Measurements from ENCODE around the gene CHRNA1. TPM values are rescaled to one million over a fixed set of nuclear protein-coding genes. Genes with fewer than 3 reads are reported as not detected.

CHRNA1 gene
- total and polyA plus RNA-seq, 2 experiments from 2014 or later, result not detected

DNA sequence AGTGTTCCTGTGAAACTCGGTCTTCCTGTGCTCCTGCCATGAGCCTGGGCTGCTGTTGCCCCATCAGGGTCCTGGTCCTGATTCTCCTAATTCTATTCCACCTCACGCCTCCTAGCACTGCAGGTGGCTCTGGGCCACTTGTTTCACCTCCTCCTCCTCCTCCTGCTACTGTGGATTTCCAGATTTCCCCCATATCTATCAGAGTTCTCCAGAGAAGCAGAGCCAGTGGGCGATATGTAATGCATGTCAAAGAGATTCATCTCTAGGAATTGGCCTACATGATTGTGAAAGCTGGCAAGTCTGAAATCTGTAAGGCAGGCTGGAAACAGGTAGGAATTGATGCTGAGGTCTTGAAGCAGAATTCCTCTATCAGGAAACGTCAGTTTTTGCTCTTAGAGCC is 45.3 kb downstream of the CHRNA1 start:
- H3K9me3 Mint-ChIP-seq, result peaks cover 4% of the 10 kb centered on the region; the same call in 2 of the 3 replicates
- H4K20me1 ChIP-seq (replicated peaks; ENCODE audit: insufficient read depth), result no peaks in the 10 kb centered on the region
- no peak overlapping the region for H2AFZ ChIP-seq
- no peak overlapping the region for H3K4me2 ChIP-seq
- H3K79me2 ChIP-seq (replicated peaks; ENCODE audit: insufficient read depth), result no peaks in the 10 kb centered on the region
- H3K27ac Mint-ChIP-seq, result no peak overlapping the region
- no peaks in the 10 kb centered on the region for H3K27me3 ChIP-seq (ENCODE audit: insufficient read depth)
- H3K4me3 ChIP-seq, result no peak overlapping the region
- H3F3A ChIP-seq (replicated peaks; ENCODE audit: low read depth), result no peaks in the 10 kb centered on the region
- H3K27ac ChIP-seq (ENCODE audit: low read depth), result no peak overlapping the region
- TF ChIP-seq, protein P1, sequence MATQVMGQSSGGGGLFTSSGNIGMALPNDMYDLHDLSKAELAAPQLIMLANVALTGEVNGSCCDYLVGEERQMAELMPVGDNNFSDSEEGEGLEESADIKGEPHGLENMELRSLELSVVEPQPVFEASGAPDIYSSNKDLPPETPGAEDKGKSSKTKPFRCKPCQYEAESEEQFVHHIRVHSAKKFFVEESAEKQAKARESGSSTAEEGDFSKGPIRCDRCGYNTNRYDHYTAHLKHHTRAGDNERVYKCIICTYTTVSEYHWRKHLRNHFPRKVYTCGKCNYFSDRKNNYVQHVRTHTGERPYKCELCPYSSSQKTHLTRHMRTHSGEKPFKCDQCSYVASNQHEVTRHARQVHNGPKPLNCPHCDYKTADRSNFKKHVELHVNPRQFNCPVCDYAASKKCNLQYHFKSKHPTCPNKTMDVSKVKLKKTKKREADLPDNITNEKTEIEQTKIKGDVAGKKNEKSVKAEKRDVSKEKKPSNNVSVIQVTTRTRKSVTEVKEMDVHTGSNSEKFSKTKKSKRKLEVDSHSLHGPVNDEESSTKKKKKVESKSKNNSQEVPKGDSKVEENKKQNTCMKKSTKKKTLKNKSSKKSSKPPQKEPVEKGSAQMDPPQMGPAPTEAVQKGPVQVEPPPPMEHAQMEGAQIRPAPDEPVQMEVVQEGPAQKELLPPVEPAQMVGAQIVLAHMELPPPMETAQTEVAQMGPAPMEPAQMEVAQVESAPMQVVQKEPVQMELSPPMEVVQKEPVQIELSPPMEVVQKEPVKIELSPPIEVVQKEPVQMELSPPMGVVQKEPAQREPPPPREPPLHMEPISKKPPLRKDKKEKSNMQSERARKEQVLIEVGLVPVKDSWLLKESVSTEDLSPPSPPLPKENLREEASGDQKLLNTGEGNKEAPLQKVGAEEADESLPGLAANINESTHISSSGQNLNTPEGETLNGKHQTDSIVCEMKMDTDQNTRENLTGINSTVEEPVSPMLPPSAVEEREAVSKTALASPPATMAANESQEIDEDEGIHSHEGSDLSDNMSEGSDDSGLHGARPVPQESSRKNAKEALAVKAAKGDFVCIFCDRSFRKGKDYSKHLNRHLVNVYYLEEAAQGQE (IDR thresholded peaks at IDR 0.05; ENCODE audit: unreplicated experiment), result no peak
- no peak for TF ChIP-seq POLR2AphosphoS5 (IDR thresholded peaks at IDR 0.05; ENCODE audit: low read depth)
- TF ChIP-seq ZNF114 (CRISPR knock-in tag; IDR thresholded peaks at IDR 0.05), result no peak
- no peak for TF ChIP-seq ZNF331 (CRISPR knock-in tag; IDR thresholded peaks at IDR 0.05; ENCODE audit: low read depth)
- TF ChIP-seq, protein P2, sequence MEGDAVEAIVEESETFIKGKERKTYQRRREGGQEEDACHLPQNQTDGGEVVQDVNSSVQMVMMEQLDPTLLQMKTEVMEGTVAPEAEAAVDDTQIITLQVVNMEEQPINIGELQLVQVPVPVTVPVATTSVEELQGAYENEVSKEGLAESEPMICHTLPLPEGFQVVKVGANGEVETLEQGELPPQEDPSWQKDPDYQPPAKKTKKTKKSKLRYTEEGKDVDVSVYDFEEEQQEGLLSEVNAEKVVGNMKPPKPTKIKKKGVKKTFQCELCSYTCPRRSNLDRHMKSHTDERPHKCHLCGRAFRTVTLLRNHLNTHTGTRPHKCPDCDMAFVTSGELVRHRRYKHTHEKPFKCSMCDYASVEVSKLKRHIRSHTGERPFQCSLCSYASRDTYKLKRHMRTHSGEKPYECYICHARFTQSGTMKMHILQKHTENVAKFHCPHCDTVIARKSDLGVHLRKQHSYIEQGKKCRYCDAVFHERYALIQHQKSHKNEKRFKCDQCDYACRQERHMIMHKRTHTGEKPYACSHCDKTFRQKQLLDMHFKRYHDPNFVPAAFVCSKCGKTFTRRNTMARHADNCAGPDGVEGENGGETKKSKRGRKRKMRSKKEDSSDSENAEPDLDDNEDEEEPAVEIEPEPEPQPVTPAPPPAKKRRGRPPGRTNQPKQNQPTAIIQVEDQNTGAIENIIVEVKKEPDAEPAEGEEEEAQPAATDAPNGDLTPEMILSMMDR (conservative IDR thresholded peaks at IDR 0.05; ENCODE audit: low read depth in 2 of 2), result no peak
- TF ChIP-seq EZH2 (IDR thresholded peaks at IDR 0.05; ENCODE audit: low read depth, unreplicated experiment), result no peak
- TF ChIP-seq EZH2phosphoT487 (IDR thresholded peaks at IDR 0.05; ENCODE audit: unreplicated experiment), result no peak
- TF ChIP-seq CREB1 (CRISPR knock-in tag; IDR thresholded peaks at IDR 0.05; ENCODE audit: low read depth), result no peak
- no peak for TF ChIP-seq STAT1 (IDR thresholded peaks at IDR 0.05; ENCODE audit: unreplicated experiment)
- TF ChIP-seq, protein P3, sequence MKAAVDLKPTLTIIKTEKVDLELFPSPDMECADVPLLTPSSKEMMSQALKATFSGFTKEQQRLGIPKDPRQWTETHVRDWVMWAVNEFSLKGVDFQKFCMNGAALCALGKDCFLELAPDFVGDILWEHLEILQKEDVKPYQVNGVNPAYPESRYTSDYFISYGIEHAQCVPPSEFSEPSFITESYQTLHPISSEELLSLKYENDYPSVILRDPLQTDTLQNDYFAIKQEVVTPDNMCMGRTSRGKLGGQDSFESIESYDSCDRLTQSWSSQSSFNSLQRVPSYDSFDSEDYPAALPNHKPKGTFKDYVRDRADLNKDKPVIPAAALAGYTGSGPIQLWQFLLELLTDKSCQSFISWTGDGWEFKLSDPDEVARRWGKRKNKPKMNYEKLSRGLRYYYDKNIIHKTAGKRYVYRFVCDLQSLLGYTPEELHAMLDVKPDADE (IDR thresholded peaks at IDR 0.05), result no peak
- TF ChIP-seq, protein P4, sequence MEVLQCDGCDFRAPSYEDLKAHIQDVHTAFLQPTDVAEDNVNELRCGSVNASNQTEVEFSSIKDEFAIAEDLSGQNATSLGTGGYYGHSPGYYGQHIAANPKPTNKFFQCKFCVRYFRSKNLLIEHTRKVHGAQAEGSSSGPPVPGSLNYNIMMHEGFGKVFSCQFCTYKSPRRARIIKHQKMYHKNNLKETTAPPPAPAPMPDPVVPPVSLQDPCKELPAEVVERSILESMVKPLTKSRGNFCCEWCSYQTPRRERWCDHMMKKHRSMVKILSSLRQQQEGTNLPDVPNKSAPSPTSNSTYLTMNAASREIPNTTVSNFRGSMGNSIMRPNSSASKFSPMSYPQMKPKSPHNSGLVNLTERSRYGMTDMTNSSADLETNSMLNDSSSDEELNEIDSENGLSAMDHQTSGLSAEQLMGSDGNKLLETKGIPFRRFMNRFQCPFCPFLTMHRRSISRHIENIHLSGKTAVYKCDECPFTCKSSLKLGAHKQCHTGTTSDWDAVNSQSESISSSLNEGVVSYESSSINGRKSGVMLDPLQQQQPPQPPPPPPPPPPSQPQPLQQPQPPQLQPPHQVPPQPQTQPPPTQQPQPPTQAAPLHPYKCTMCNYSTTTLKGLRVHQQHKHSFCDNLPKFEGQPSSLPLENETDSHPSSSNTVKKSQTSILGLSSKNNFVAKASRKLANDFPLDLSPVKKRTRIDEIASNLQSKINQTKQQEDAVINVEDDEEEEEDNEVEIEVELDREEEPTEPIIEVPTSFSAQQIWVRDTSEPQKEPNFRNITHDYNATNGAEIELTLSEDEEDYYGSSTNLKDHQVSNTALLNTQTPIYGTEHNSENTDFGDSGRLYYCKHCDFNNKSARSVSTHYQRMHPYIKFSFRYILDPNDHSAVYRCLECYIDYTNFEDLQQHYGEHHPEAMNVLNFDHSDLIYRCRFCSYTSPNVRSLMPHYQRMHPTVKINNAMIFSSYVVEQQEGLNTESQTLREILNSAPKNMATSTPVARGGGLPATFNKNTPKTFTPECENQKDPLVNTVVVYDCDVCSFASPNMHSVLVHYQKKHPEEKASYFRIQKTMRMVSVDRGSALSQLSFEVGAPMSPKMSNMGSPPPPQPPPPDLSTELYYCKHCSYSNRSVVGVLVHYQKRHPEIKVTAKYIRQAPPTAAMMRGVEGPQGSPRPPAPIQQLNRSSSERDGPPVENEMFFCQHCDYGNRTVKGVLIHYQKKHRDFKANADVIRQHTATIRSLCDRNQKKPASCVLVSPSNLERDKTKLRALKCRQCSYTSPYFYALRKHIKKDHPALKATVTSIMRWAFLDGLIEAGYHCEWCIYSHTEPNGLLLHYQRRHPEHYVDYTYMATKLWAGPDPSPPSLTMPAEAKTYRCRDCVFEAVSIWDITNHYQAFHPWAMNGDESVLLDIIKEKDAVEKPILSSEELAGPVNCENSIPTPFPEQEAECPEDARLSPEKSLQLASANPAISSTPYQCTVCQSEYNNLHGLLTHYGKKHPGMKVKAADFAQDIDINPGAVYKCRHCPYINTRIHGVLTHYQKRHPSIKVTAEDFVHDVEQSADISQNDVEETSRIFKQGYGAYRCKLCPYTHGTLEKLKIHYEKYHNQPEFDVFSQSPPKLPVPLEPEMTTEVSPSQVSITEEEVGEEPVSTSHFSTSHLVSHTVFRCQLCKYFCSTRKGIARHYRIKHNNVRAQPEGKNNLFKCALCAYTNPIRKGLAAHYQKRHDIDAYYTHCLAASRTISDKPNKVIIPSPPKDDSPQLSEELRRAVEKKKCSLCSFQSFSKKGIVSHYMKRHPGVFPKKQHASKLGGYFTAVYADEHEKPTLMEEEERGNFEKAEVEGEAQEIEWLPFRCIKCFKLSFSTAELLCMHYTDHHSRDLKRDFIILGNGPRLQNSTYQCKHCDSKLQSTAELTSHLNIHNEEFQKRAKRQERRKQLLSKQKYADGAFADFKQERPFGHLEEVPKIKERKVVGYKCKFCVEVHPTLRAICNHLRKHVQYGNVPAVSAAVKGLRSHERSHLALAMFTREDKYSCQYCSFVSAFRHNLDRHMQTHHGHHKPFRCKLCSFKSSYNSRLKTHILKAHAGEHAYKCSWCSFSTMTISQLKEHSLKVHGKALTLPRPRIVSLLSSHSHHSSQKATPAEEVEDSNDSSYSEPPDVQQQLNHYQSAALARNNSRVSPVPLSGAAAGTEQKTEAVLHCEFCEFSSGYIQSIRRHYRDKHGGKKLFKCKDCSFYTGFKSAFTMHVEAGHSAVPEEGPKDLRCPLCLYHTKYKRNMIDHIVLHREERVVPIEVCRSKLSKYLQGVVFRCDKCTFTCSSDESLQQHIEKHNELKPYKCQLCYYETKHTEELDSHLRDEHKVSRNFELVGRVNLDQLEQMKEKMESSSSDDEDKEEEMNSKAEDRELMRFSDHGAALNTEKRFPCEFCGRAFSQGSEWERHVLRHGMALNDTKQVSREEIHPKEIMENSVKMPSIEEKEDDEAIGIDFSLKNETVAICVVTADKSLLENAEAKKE (CRISPR knock-in tag; IDR thresholded peaks at IDR 0.05), result no peak
- TF ChIP-seq JUNB (IDR thresholded peaks at IDR 0.05; ENCODE audit: unreplicated experiment), result no peak
- no peak for TF ChIP-seq NANOG (IDR thresholded peaks at IDR 0.05; ENCODE audit: borderline replicate concordance)
- peaks cover 3% of the 10 kb centered on the region; the same call in 2 of the 3 replicates for H3K36me3 Mint-ChIP-seq (ENCODE audit: low read depth)
- no peak overlapping the region for H3K4me3 Mint-ChIP-seq
- H3K9me2 ChIP-seq (ENCODE audit: insufficient read depth), result 0 out of 2 replicates have a peak, but pooled peaks cover 6% of the 10 kb centered on the region
- H3K4me1 Mint-ChIP-seq, result no peaks in the 10 kb centered on the region
- ATAC-seq (no peak), DNase-seq (ENCODE audit: low spot score) (no peak)
- H3K27me3 Mint-ChIP-seq (ENCODE audit: insufficient read depth, low read depth, poor library complexity), result peaks cover 10% of the 10 kb centered on the region
- H3K36me3 ChIP-seq (ENCODE audit: insufficient read depth), result no peaks in the 10 kb centered on the region
- no peaks in the 10 kb centered on the region for H3K4me1 ChIP-seq (ENCODE audit: insufficient read depth)

All from GM23338 (cell line).